Cardiac septum (tissue), 1 donor: ENCODE results near the gene CNTN5. TPM values are rescaled to one million over a fixed set of nuclear protein-coding genes. Genes with fewer than 3 reads are reported as not detected.
"Not testable (repeated sequence)": the region's sequence is repeated elsewhere in the genome, so short reads cannot be mapped to it uniquely, and the experiment has no call there.

ENCODE experiments used
- DNase-seq: peaks from one replicate; pipeline ENCODE4 v3.0.0-alpha.2; 2020; ENCODE audit warnings: low spot score
- intact Hi-C: fragments of 100-400 bp; cut with DNase I; formaldehyde crosslinking; loops from one replicate; pipeline ENCODE4 v1.14.0; 2022
- total RNA-seq: library from RNA; stranded (reverse); fragmentation: NEBNext Ultra II Directional; extraction: Animal tissue kit (Norgen Biotek cat#: 25700); gene quantifications from one replicate; pipeline ENCODE4 v1.2.1, GENCODE V29; 2021
- donor health status: DM: no; HTN: no; CAD: no.

CNTN5 gene
- total RNA-seq, 1 donor from 2014 or later: not detected

- intact Hi-C loops: no loop called here
- no peak for DNase-seq
Measured at GRCh38 chr11:99257131-99257530, 236.4 kb downstream of the CNTN5 start.

- intact Hi-C loops: no loop called here
- no peak for DNase-seq
Measured at GRCh38 chr11:99260696-99261095, 239.9 kb downstream of the CNTN5 start.

GRCh38 chr11:99268886-99269285 is 248.1 kb downstream of the CNTN5 start:
- DNase-seq: no peak
- intact Hi-C loops: no loop called here

GRCh38 chr11:99271527-99271926 is 250.8 kb downstream of the CNTN5 start:
- no peak for DNase-seq
- intact Hi-C loops: no loop called here

- intact Hi-C loops: no loop called here
Measured at GRCh38 chr11:99275521-99275920, 254.8 kb downstream of the CNTN5 start.

GRCh38 chr11:99277281-99277680 is 256.5 kb downstream of the CNTN5 start:
- intact Hi-C loops: no loop called here
- DNase-seq: no peak

More at GRCh38 chr11:99275521-99275920, 254.8 kb downstream of the CNTN5 start:
- no peak for DNase-seq

- intact Hi-C loops: no loop called here
- no peak for DNase-seq
Measured at GRCh38 chr11:99279266-99279665, 258.5 kb downstream of the CNTN5 start.

- intact Hi-C loops: no loop called here
- DNase-seq: no peak
Measured at GRCh38 chr11:99281331-99281730, 260.6 kb downstream of the CNTN5 start.

GRCh38 chr11:99297925-99298324 is 277.2 kb downstream of the CNTN5 start:
- DNase-seq, intact Hi-C loops: not testable (repeated sequence)

GRCh38 chr11:99307510-99308088 is 286.9 kb downstream of the CNTN5 start:
- DNase-seq: no peak
- intact Hi-C loops: no loop called here

GRCh38 chr11:99311870-99312269 is 291.1 kb downstream of the CNTN5 start:
- intact Hi-C loops: no loop called here
- no peak for DNase-seq

GRCh38 chr11:99316776-99317520 is 296.2 kb downstream of the CNTN5 start:
- no peak for DNase-seq
- intact Hi-C loops: no loop called here

- intact Hi-C loops: no loop called here
- DNase-seq: no peak
Measured at GRCh38 chr11:99320769-99321290, 300.1 kb downstream of the CNTN5 start.

GRCh38 chr11:99325847-99326246 is 305.1 kb downstream of the CNTN5 start:
- intact Hi-C loops: no loop called here
- DNase-seq: no peak

- intact Hi-C loops: no loop called here
Measured at GRCh38 chr11:99327066-99327465, 306.3 kb downstream of the CNTN5 start.

GRCh38 chr11:99327527-99327926 is 306.8 kb downstream of the CNTN5 start:
- DNase-seq: no peak
- intact Hi-C loops: no loop called here

More at GRCh38 chr11:99327066-99327465, 306.3 kb downstream of the CNTN5 start:
- DNase-seq: no peak

- DNase-seq: no peak
- intact Hi-C loops: no loop called here
Measured at GRCh38 chr11:99333621-99334020, 312.9 kb downstream of the CNTN5 start.

GRCh38 chr11:99343117-99343516 is 322.4 kb downstream of the CNTN5 start:
- intact Hi-C loops: no loop called here
- no peak for DNase-seq

- DNase-seq: no peak
- intact Hi-C loops: no loop called here
Measured at GRCh38 chr11:99349151-99349673, 328.5 kb downstream of the CNTN5 start.

- intact Hi-C loops: no loop called here
- no peak for DNase-seq
Measured at GRCh38 chr11:99351624-99352023, 330.9 kb downstream of the CNTN5 start.

- intact Hi-C loops: no loop called here
Measured at GRCh38 chr11:99352642-99353041, 331.9 kb downstream of the CNTN5 start.

More at GRCh38 chr11:99352642-99353041, 331.9 kb downstream of the CNTN5 start:
- peak; percentile 61 for DNase-seq
